ENCODE measurements around the gene CD48. TPM values are rescaled to one million over a fixed set of nuclear protein-coding genes. Genes with fewer than 3 reads are reported as not detected.

The CD48 gene
- polyA plus RNA-seq, 1 of the 3 experiments (the other 2 are of a cell fraction): not detected

GRCh38 chr1:160720356-160721085 lies 8.9 kb upstream of the CD48 start:
- WGBS (ENCODE audit: low lambda C conversion rate): 8% methylated on average over 3 of the region's 3 CpGs
- H3K27ac ChIP-seq (ENCODE audit: low read depth in 2 of 2, low read length in 1 of 2): no peak overlapping the region
- H3K27me3 ChIP-seq (ENCODE audit: insufficient read depth): peaks cover 37% of the 10 kb centered on the region
- no peak overlapping the region for H3K4me3 ChIP-seq (ENCODE audit: low read depth in 2 of 2, low read length in 1 of 2)
- no peaks in the 10 kb centered on the region for H3K79me2 ChIP-seq (ENCODE audit: insufficient read depth)
- H4K20me1 ChIP-seq (ENCODE audit: insufficient read depth): no peaks in the 10 kb centered on the region
- no peaks in the 10 kb centered on the region for H3K36me3 ChIP-seq (replicated peaks in 1 of 2; ENCODE audit: control insufficient read depth in 1 of 2, insufficient read depth in 2 of 2, low read length in 1 of 2)
- no peaks in the 10 kb centered on the region for H3K9me3 ChIP-seq
- H3K4me1 ChIP-seq (ENCODE audit: control insufficient read depth in 1 of 2, insufficient read depth in 2 of 2, low read depth in 1 of 2, low read length in 1 of 2): no peaks in the 10 kb centered on the region
- TF ChIP-seq TCF12 (IDR thresholded peaks at IDR 0.05) (no peak), TEAD4 (IDR thresholded peaks at IDR 0.05; ENCODE audit: borderline replicate concordance, insufficient read depth) (no peak), CTCF (IDR thresholded peaks at IDR 0.05) (no peak), CHD2 (IDR thresholded peaks at IDR 0.05; ENCODE audit: low read length, partially characterized antibody) (no peak), FOXM1 (IDR thresholded peaks at IDR 0.05; ENCODE audit: low read depth) (no peak), RFX5 (IDR thresholded peaks at IDR 0.05; ENCODE audit: low read length) (no peak), RCOR1 (IDR thresholded peaks at IDR 0.05; ENCODE audit: low read length) (no peak), MXI1 (IDR thresholded peaks at IDR 0.05; ENCODE audit: low read depth, low read length) (no peak), IRF3 (IDR thresholded peaks at IDR 0.05; ENCODE audit: low read depth, low read length) (no peak), JUND (IDR thresholded peaks at IDR 0.05) (no peak), GABPA (IDR thresholded peaks at IDR 0.05; ENCODE audit: low read depth) (no peak), MAX (IDR thresholded peaks at IDR 0.05; ENCODE audit: low read depth) (no peak), SMC3 (IDR thresholded peaks at IDR 0.05; ENCODE audit: low read depth, low read length) (no peak), PBX3 (IDR thresholded peaks at IDR 0.05) (no peak), RXRA (IDR thresholded peaks at IDR 0.05; ENCODE audit: borderline replicate concordance, low read depth) (no peak), REST (IDR thresholded peaks at IDR 0.05; ENCODE audit: low read depth, low read length) (no peak), ELF1 (IDR thresholded peaks at IDR 0.05) (no peak), MEF2A (IDR thresholded peaks at IDR 0.05; ENCODE audit: borderline replicate concordance, low read depth) (no peak), SIN3A (IDR thresholded peaks at IDR 0.05; ENCODE audit: borderline replicate concordance, low read depth, low read length) (no peak), EP300 (IDR thresholded peaks at IDR 0.05; ENCODE audit: borderline replicate concordance in 1 of 2, low read depth in 1 of 2, low read length in 1 of 2) (no peak)
- no peak overlapping the region for H3K4me2 ChIP-seq
- no peaks in the 10 kb centered on the region for H3F3A ChIP-seq (replicated peaks; ENCODE audit: insufficient read depth)
- no peak for DNase-seq
- ChIA-PET CTCF (no interaction called here), POLR2A (no interaction called here)
- no peak overlapping the region for H2AFZ ChIP-seq (ENCODE audit: low read depth)
- no peak overlapping the region for H3K9ac ChIP-seq
- H3K9me2 ChIP-seq: no peaks in the 10 kb centered on the region
